SK-N-SH (cell line): ENCODE data around the gene SNAPC3. TPM values are rescaled to one million over a fixed set of nuclear protein-coding genes. Genes with fewer than 3 reads are reported as not detected.

Experiments used
- CTCF ChIA-PET: fragments of 300-600, 350-600 bp; formaldehyde crosslinking; extraction: SDS; loops from one replicate; lab custom pipeline; 2021; lab: Yijun Ruan, JAX
- POLR2A ChIA-PET: fragments of 350-600 bp; sonication (Branson Sonifier 250); formaldehyde crosslinking; extraction: SDS; loops from one replicate; lab custom pipeline; 2020; ENCODE audit warnings: antibody characterized with exemption, inconsistent platforms; lab: Yijun Ruan, JAX
- DNase-seq: peaks from one replicate; pipeline ENCODE4 v3.0.0; 2012
- H2AFZ ChIP-seq: fragments of 200-600 bp; sonication (generic); 2 replicates; pipeline ENCODE4 v1.8.1; 2016; ENCODE audit warnings: antibody characterized with exemption, mild to moderate bottlenecking, low read depth
- H3F3A ChIP-seq: fragments of 200-600 bp; sonication (generic); replicated peaks from 2 replicates; pipeline ENCODE3; 2016; ENCODE audit warnings: antibody characterized with exemption, mild to moderate bottlenecking; ENCODE audit not compliant: insufficient read depth
- H3K27ac ChIP-seq, 2 experiments: fragments of 200-500 bp in 1 of 2; fragments of 200-600 bp in 1 of 2; sonication (Bioruptor generic) in 1 of 2; sonication (generic), shearing (Covaris generic) in 1 of 2; 2 replicates each; pipeline versions ENCODE4 v1.5.1 to v1.6.1; 2014 to 2016; ENCODE audit warnings: low read depth in 2 of 2, inconsistent platforms in 1 of 2, low read length in 1 of 2, mild to moderate bottlenecking in 1 of 2, mixed read lengths in 1 of 2
- H3K27me3 ChIP-seq: fragments of 200-600 bp; sonication (generic), shearing (Covaris generic); 2 replicates; pipeline ENCODE4 v1.6.1; 2016; ENCODE audit warnings: mixed run types; ENCODE audit not compliant: insufficient read depth
- H3K36me3 ChIP-seq, 2 experiments: fragments of 200-500 bp in 1 of 2; fragments of 200-600 bp in 1 of 2; sonication (Bioruptor generic) in 1 of 2; sonication (generic) in 1 of 2; replicated peaks in 1 of 2; 2 replicates each; pipeline versions ENCODE3 to v1.5.1; 2014 to 2016; ENCODE audit warnings: low read length in 1 of 2, mild to moderate bottlenecking in 1 of 2; ENCODE audit not compliant: insufficient read depth in 2 of 2, control insufficient read depth in 1 of 2
- H3K4me1 ChIP-seq, 2 experiments: fragments of 200-500 bp in 1 of 2; fragments of 200-600 bp in 1 of 2; sonication (Bioruptor generic) in 1 of 2; sonication (generic), shearing (Covaris generic) in 1 of 2; 2 replicates each; pipeline versions ENCODE4 v1.5.1 to v1.6.1; 2014 to 2016; ENCODE audit warnings: low read depth in 1 of 2, low read length in 1 of 2, mixed run types in 1 of 2; ENCODE audit not compliant: insufficient read depth in 2 of 2, control insufficient read depth in 1 of 2
- H3K4me2 ChIP-seq: fragments of 200-600 bp; sonication (generic), shearing (Covaris generic); 2 replicates; pipeline ENCODE4 v1.6.1; 2017; ENCODE audit warnings: mixed run types
- H3K4me3 ChIP-seq, 2 experiments: fragments of 200-500 bp in 1 of 2; fragments of 200-600 bp in 1 of 2; sonication (Bioruptor generic) in 1 of 2; sonication (generic), shearing (Covaris generic) in 1 of 2; 2 replicates each; pipeline versions ENCODE4 v1.5.1 to v1.8.1; 2014 to 2016; ENCODE audit warnings: low read depth in 2 of 2, inconsistent platforms in 1 of 2, low read length in 1 of 2, mild to moderate bottlenecking in 1 of 2, mixed read lengths in 1 of 2, moderate library complexity in 1 of 2
- H3K79me2 ChIP-seq: fragments of 200-600 bp; sonication (generic); 2 replicates; pipeline ENCODE4 v1.8.1; 2017; ENCODE audit warnings: mild to moderate bottlenecking; ENCODE audit not compliant: insufficient read depth
- H3K9ac ChIP-seq: fragments of 200-600 bp; sonication (generic); 2 replicates; pipeline ENCODE4 v1.6.1; 2017; ENCODE audit warnings: mixed run types
- H3K9me2 ChIP-seq: fragments of 200-600 bp; sonication (generic); 2 replicates; pipeline ENCODE4 v1.6.1; 2017; ENCODE audit warnings: mixed run types
- H3K9me3 ChIP-seq: fragments of 200-600 bp; sonication (generic); 2 replicates; pipeline ENCODE4 v1.6.1; 2017; ENCODE audit warnings: mixed run types, mild to moderate bottlenecking, moderate library complexity
- H4K20me1 ChIP-seq: fragments of 200-600 bp; sonication (generic); 2 replicates; pipeline ENCODE4 v1.6.1; 2017; ENCODE audit warnings: mild to moderate bottlenecking, mixed run types; ENCODE audit not compliant: insufficient read depth
- CTCF ChIP-seq: fragments of 200-600 bp; sonication (generic); IDR thresholded peaks from 2 replicates; pipeline ENCODE4 v1.6.1; 2017; ENCODE audit warnings: antibody characterized with exemption, mild to moderate bottlenecking, moderate library complexity
- EZH2phosphoT487 ChIP-seq: fragments of 200-600 bp; sonication (generic); IDR thresholded peaks from 2 replicates; pipeline ENCODE4 v1.6.1; 2017; ENCODE audit warnings: low read depth, mixed run types, mild to moderate bottlenecking, antibody characterized with exemption, moderate library complexity, borderline replicate concordance
- FOXJ3 ChIP-seq: sonication (generic); formaldehyde crosslinking; IDR thresholded peaks from 2 replicates; pipeline ENCODE4 v1.5.1; 2020; ENCODE audit warnings: mild to moderate bottlenecking, missing genetic modification reagents
- FOXM1 ChIP-seq: IDR thresholded peaks from 2 replicates; pipeline ENCODE4 v1.4.0; 2012; ENCODE audit warnings: low read depth, mild to moderate bottlenecking
- GATA2 ChIP-seq: sonication (generic); formaldehyde crosslinking; IDR thresholded peaks from 2 replicates; pipeline ENCODE4 v1.5.0; 2020; ENCODE audit warnings: mild to moderate bottlenecking, missing genetic modification reagents
- JUND ChIP-seq: IDR thresholded peaks from 2 replicates; pipeline ENCODE4 v1.4.0; 2012
- MAX ChIP-seq: IDR thresholded peaks from 2 replicates; pipeline ENCODE4 v1.4.0; 2012; ENCODE audit warnings: low read depth
- MXI1 ChIP-seq: IDR thresholded peaks from 2 replicates; pipeline ENCODE4 v1.6.1; 2012; ENCODE audit warnings: mild to moderate bottlenecking, low read depth, low read length, improper control_type of control experiment
- TCF12 ChIP-seq: IDR thresholded peaks from 2 replicates; pipeline ENCODE4 v1.4.0; 2012
- TEAD4 ChIP-seq: IDR thresholded peaks from 2 replicates; pipeline ENCODE4 v1.4.0; 2012; ENCODE audit warnings: mild to moderate bottlenecking, borderline replicate concordance; ENCODE audit not compliant: insufficient read depth
- YY1 ChIP-seq: IDR thresholded peaks from 2 replicates; pipeline ENCODE4 v1.4.0; 2012; ENCODE audit warnings: low read depth, mild to moderate bottlenecking
- WGBS: methylation state at CpG from one replicate; pipeline ENCODE4 v1.1.6; 2017; ENCODE audit warnings: low lambda C conversion rate; 5-methylcytosine and 5-hydroxymethylcytosine counted together
- polyA plus RNA-seq, 3 experiments: library from polyadenylated mRNA; depleted of rRNA; stranded (reverse); fragments of >200 nt; gene quantifications; 2 replicates each; pipeline ENCODE4 v1.2.3, GENCODE V29; 2012

Gene SNAPC3
- polyA plus RNA-seq, 1 of the 3 experiments (the other 2 are of a cell fraction): 20.6 TPM

- Histone ChIP-seq H3K36me3 (no peaks in the 10 kb centered on the region), H3K27ac (no peak overlapping the region), H3K27me3 (no peaks in the 10 kb centered on the region), H3K9me3 (no peaks in the 10 kb centered on the region), H3K79me2 (no peaks in the 10 kb centered on the region), H3K4me2 (no peak overlapping the region), H3F3A (no peaks in the 10 kb centered on the region), H2AFZ (no peak overlapping the region), H4K20me1 (no peaks in the 10 kb centered on the region), H3K9ac (no peak overlapping the region), H3K4me1 (no peaks in the 10 kb centered on the region), H3K4me3 (no peak overlapping the region), H3K9me2 (no peaks in the 10 kb centered on the region)
- POLR2A ChIA-PET: no interaction called here
- no peak for DNase-seq
- WGBS: 56% methylated on average over 5 of the region's 5 CpGs
- TF ChIP-seq MXI1: no peak
- CTCF ChIA-PET: interaction anchor here (0.9 to 1.8 kb wide), 2 partner anchors 115 to 214 kb away, joined by 3 to 5 read pairs; no protein-coding TSS in a partner anchor
These were observed 30.3 kb upstream of the SNAPC3 start for GRCh38 chr9:15392363-15392762.

GRCh38 chr9:15400281-15400941 lies 22.3 kb upstream of the SNAPC3 start:
- CTCF ChIA-PET: no interaction called here
- WGBS: 54% methylated on average over 5 of the region's 5 CpGs
- POLR2A ChIA-PET: no interaction called here

More at GRCh38 chr9:15400281-15400941, 22.3 kb upstream of the SNAPC3 start:
- TF ChIP-seq GATA2 (CRISPR knock-in tag): no peak
- no peak for TF ChIP-seq FOXM1
- no peak for TF ChIP-seq EZH2phosphoT487
- no peak for TF ChIP-seq TCF12
- TF ChIP-seq TEAD4: no peak
- no peak for TF ChIP-seq MAX
- TF ChIP-seq JUND: no peak
- TF ChIP-seq FOXJ3: no peak
- TF ChIP-seq CTCF: no peak
- TF ChIP-seq YY1: no peak
- H3K36me3 ChIP-seq: no peaks in the 10 kb centered on the region
- no peaks in the 10 kb centered on the region for H3K9me2 ChIP-seq
- no peak overlapping the region for H3K27ac ChIP-seq
- H4K20me1 ChIP-seq: no peaks in the 10 kb centered on the region
- H3K4me3 ChIP-seq: no peak overlapping the region
- no peaks in the 10 kb centered on the region for H3K27me3 ChIP-seq
- no peaks in the 10 kb centered on the region for H3F3A ChIP-seq
- H3K9ac ChIP-seq: no peak overlapping the region
- no peak for DNase-seq
- H3K79me2 ChIP-seq: no peaks in the 10 kb centered on the region
- no peak overlapping the region for H3K4me2 ChIP-seq
- no peaks in the 10 kb centered on the region for H3K9me3 ChIP-seq
- no peak overlapping the region for H2AFZ ChIP-seq
- no peaks in the 10 kb centered on the region for H3K4me1 ChIP-seq
